Measurements from ENCODE around the gene MKNK1.

MKNK1 gene

GRCh38 chr1:46515576-46515975 lies 88.5 kb downstream of the MKNK1 start:
- Histone ChIP-seq H3K27ac (no peak overlapping the region), H3K4me3 (ENCODE audit: low read depth, low read length) (no peak overlapping the region), H3K36me3 (no peaks in the 10 kb centered on the region), H3K27me3 (ENCODE audit: insufficient read depth, low read depth, severe bottlenecking) (no peaks in the 10 kb centered on the region), H3K9me3 (ENCODE audit: severe bottlenecking) (no peaks in the 10 kb centered on the region)
- no peak for DNase-seq
- TF ChIP-seq, protein P1, sequence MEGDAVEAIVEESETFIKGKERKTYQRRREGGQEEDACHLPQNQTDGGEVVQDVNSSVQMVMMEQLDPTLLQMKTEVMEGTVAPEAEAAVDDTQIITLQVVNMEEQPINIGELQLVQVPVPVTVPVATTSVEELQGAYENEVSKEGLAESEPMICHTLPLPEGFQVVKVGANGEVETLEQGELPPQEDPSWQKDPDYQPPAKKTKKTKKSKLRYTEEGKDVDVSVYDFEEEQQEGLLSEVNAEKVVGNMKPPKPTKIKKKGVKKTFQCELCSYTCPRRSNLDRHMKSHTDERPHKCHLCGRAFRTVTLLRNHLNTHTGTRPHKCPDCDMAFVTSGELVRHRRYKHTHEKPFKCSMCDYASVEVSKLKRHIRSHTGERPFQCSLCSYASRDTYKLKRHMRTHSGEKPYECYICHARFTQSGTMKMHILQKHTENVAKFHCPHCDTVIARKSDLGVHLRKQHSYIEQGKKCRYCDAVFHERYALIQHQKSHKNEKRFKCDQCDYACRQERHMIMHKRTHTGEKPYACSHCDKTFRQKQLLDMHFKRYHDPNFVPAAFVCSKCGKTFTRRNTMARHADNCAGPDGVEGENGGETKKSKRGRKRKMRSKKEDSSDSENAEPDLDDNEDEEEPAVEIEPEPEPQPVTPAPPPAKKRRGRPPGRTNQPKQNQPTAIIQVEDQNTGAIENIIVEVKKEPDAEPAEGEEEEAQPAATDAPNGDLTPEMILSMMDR (IDR thresholded peaks at IDR 0.05; ENCODE audit: low read depth, low read length) = no peak

DNA sequence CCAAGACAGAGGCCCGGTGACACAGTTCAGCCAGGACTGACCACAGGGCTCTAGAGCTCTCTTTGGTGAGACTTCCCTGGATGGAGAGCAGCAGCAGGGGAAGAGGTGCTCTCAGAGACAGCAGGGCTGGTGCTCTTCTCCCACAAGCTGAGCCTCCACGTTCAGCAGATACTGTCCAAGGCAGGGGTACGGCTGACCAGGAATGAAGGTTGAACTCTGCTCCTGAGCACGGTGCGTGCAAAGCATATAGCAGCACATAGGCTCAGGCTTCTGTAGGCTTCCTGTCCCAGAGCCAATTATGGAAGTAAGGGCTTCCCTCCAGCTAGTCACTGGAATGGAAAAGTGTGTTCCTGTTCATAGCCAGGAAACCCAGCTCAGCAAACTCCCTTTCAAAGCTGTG lies 90.5 kb downstream of the MKNK1 start:
- H3K9me3 ChIP-seq (ENCODE audit: severe bottlenecking) = no peaks in the 10 kb centered on the region
- no peak overlapping the region for H3K27ac ChIP-seq
- TF ChIP-seq, protein P1 (IDR thresholded peaks at IDR 0.05; ENCODE audit: low read depth, low read length) = no peak
- H3K27me3 ChIP-seq (ENCODE audit: insufficient read depth, low read depth, severe bottlenecking) = no peaks in the 10 kb centered on the region
- H3K36me3 ChIP-seq = no peaks in the 10 kb centered on the region
- no peak overlapping the region for H3K4me3 ChIP-seq (ENCODE audit: low read depth, low read length)
- no peak for DNase-seq

GRCh38 chr1:46512792-46513190 lies 91.3 kb downstream of the MKNK1 start:
- DNase-seq = no peak
- Histone ChIP-seq H3K36me3 (no peaks in the 10 kb centered on the region), H3K9me3 (ENCODE audit: severe bottlenecking) (no peaks in the 10 kb centered on the region), H3K27me3 (ENCODE audit: insufficient read depth, low read depth, severe bottlenecking) (no peaks in the 10 kb centered on the region), H3K4me3 (ENCODE audit: low read depth, low read length) (no peak overlapping the region), H3K27ac (no peak overlapping the region)
- TF ChIP-seq, protein P1 (IDR thresholded peaks at IDR 0.05; ENCODE audit: low read depth, low read length) = no peak

GRCh38 chr1:46512135-46512791 lies 91.8 kb downstream of the MKNK1 start:
- TF ChIP-seq, protein P1 (IDR thresholded peaks at IDR 0.05; ENCODE audit: low read depth, low read length) = no peak
- H3K27ac ChIP-seq = no peak overlapping the region
- no peak overlapping the region for H3K4me3 ChIP-seq (ENCODE audit: low read depth, low read length)
- no peak for DNase-seq
- H3K36me3 ChIP-seq = no peaks in the 10 kb centered on the region
- H3K9me3 ChIP-seq (ENCODE audit: severe bottlenecking) = no peaks in the 10 kb centered on the region
- H3K27me3 ChIP-seq (ENCODE audit: insufficient read depth, low read depth, severe bottlenecking) = no peaks in the 10 kb centered on the region

DNA sequence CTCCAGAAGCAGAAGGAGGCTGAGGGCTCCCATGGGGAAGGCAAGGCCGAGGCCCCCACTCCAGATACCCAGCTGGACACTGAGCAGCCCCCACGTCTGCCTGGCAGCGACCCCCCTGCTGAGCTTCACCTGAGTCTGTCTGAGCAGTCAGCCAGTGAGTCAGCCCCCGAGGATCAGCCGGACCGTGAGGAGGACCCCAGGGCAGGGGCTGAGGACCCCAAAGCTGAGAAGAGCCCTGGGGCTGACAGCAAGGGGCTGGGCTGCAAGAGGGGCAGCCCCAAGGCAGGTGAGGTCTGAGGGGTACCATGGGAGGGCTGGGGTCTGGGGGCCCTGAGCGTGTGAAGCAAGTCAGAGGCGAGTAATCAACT lies 93.1 kb downstream of the MKNK1 start:
- TF ChIP-seq, protein P1 (IDR thresholded peaks at IDR 0.05; ENCODE audit: low read depth, low read length) = no peak
- Histone ChIP-seq H3K4me3 (ENCODE audit: low read depth, low read length) (no peak overlapping the region), H3K27ac (no peak overlapping the region), H3K27me3 (ENCODE audit: insufficient read depth, low read depth, severe bottlenecking) (no peaks in the 10 kb centered on the region), H3K36me3 (no peaks in the 10 kb centered on the region), H3K9me3 (ENCODE audit: severe bottlenecking) (no peaks in the 10 kb centered on the region)
- no peak for DNase-seq

Measured in WERI-Rb-1 (cell line).